Brain microvascular endothelial cell (primary cell): Measurements from ENCODE around the gene GYG2.
"Not testable (repeated sequence)": the region's sequence is repeated elsewhere in the genome, so short reads cannot be mapped to it uniquely, and the experiment has no call there.

ENCODE experiments used
- DNase-seq: peaks from one replicate; pipeline ENCODE4 v3.0.0-alpha.2; 2020
- H3K27ac ChIP-seq: fragments of 250-450 bp; sonication (Bioruptor Pico); 2 replicates; pipeline ENCODE4 v1.5.1; 2020; ENCODE audit warnings: mild to moderate bottlenecking, moderate library complexity
- H3K27me3 ChIP-seq: fragments of 250-450 bp; sonication (Bioruptor Pico); replicated peaks from 2 replicates; pipeline ENCODE4 v1.5.1; 2020; ENCODE audit warnings: mild to moderate bottlenecking
- H3K36me3 ChIP-seq: fragments of 250-450 bp; sonication (Bioruptor Pico); replicated peaks from 2 replicates; pipeline ENCODE4 v1.5.1; 2020; ENCODE audit warnings: mild to moderate bottlenecking
- H3K4me3 ChIP-seq: 2 replicates; pipeline ENCODE4 v1.5.1; 2011; ENCODE audit warnings: low read depth, mild to moderate bottlenecking, control low read depth, low read length, moderate library complexity
- in situ Hi-C: cut with HindIII; loops from 2 replicates; pipeline ENCODE4 v1.10.0; 2017; ENCODE audit warnings: low sequenced_read_pairs, low pct_ligation_motif_present
- TF ChIP-seq, protein P1 (sequence below): IDR thresholded peaks from 2 replicates; pipeline ENCODE4 v1.5.1; 2011; ENCODE audit warnings: low read depth, mild to moderate bottlenecking, moderate library complexity, low read length, control low read depth, inconsistent platforms; ENCODE audit errors: missing control alignments

Gene GYG2

DNA sequence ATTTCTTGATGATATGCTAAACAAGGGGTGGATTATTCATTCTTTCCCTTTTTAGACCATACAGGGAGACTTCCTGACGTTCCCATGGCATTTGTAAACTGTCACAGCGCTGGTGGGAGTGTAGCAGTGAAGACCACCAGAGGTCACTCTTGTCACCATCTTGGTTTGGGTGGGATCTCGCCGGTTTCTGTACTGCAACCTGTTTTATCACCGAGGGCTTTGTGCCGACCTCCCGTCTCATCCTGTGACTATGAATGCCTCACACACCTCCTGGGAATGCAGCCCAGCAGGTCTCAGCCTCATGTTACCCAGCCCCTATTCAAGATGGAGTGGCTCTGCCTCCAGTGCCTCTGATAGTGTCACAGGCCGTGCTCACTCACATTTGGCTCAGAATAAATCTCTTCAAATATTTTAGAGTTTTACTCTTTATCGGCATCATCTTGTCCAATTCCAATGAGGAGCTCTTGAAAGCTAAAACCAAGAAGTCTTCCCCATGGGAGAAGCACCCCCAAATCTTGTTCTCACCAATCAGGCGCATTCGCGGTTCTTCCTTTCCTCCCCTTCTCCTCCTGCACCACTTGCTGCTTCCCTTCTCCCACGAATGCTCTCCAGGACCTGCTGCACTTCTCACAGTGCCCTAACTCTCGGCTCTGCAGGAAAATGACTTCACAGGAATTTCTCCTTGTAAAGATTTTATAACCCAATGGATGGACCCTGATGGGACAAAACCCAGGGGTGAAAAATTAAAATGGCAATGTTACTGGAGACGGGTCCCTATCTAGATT, 61.2 kb downstream of the GYG2 start:
- H3K27ac ChIP-seq, DNase-seq, H3K27me3 ChIP-seq, in situ Hi-C loops, H3K36me3 ChIP-seq: not testable (repeated sequence)
- TF ChIP-seq, protein P1, sequence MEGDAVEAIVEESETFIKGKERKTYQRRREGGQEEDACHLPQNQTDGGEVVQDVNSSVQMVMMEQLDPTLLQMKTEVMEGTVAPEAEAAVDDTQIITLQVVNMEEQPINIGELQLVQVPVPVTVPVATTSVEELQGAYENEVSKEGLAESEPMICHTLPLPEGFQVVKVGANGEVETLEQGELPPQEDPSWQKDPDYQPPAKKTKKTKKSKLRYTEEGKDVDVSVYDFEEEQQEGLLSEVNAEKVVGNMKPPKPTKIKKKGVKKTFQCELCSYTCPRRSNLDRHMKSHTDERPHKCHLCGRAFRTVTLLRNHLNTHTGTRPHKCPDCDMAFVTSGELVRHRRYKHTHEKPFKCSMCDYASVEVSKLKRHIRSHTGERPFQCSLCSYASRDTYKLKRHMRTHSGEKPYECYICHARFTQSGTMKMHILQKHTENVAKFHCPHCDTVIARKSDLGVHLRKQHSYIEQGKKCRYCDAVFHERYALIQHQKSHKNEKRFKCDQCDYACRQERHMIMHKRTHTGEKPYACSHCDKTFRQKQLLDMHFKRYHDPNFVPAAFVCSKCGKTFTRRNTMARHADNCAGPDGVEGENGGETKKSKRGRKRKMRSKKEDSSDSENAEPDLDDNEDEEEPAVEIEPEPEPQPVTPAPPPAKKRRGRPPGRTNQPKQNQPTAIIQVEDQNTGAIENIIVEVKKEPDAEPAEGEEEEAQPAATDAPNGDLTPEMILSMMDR = peak; percentile 43
- H3K4me3 ChIP-seq = peak overlapping the region; percentile 46

GRCh38 chrX:2890536-2891460, 62.1 kb downstream of the GYG2 start:
- H3K36me3 ChIP-seq, in situ Hi-C loops, H3K27ac ChIP-seq, DNase-seq, H3K27me3 ChIP-seq, H3K4me3 ChIP-seq: not testable (repeated sequence)

DNA sequence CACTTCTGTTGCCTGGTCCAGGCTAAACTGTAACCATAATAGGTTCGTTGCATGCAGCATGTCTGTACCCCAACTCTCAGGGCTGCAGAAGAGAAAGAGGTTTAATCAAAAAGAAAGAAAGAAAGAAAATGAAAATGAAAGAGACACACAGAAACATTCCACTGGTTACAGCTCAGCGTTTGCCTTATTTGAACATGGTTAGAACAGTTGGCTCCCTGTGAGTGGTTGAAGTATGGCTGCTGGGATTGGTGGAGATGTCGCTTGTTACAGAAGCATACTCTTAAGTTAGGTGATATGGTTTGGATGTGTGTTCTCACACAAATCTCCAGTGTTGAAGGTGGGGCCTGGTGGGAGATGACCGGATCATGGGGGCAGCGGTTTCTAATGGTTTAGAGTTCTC, 64.1 kb downstream of the GYG2 start:
- Histone ChIP-seq H3K27me3 (no peaks in the 10 kb centered on the region), H3K27ac (no peak overlapping the region), H3K36me3 (no peaks in the 10 kb centered on the region), H3K4me3 (no peak overlapping the region)
- DNase-seq = no peak
- in situ Hi-C loops = no loop called here
- TF ChIP-seq, protein P1 = no peak

DNA sequence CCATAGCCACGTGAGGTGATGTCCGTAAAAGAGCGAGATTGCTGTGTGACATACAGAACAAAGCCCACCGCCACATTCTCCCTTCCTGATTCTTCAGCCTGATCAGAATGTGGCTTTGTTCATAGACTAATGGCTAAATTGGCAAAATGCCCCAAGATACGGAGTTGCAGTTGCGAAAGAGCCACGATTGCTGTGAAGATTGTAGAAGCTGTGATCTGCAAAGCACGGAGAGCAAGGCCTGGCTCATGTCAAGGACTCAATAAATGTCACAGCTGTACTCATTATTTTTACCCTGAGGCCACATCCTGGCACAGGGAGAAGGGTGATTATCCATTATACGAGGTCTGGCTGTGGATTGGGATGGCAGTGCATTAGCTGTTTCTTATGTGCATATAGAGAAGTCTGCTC, 66.2 kb downstream of the GYG2 start:
- no peak overlapping the region for H3K27ac ChIP-seq
- H3K4me3 ChIP-seq = no peak overlapping the region
- no peaks in the 10 kb centered on the region for H3K36me3 ChIP-seq
- H3K27me3 ChIP-seq = no peaks in the 10 kb centered on the region
- TF ChIP-seq, protein P1 = no peak
- no peak for DNase-seq
- in situ Hi-C loops = no loop called here

GRCh38 chrX:2897311-2897689, 68.6 kb downstream of the GYG2 start:
- TF ChIP-seq, protein P1 = no peak
- in situ Hi-C loops = no loop called here
- Histone ChIP-seq H3K36me3 (no peaks in the 10 kb centered on the region), H3K27ac (no peak overlapping the region), H3K27me3 (no peaks in the 10 kb centered on the region), H3K4me3 (no peak overlapping the region)
- no peak for DNase-seq

DNA sequence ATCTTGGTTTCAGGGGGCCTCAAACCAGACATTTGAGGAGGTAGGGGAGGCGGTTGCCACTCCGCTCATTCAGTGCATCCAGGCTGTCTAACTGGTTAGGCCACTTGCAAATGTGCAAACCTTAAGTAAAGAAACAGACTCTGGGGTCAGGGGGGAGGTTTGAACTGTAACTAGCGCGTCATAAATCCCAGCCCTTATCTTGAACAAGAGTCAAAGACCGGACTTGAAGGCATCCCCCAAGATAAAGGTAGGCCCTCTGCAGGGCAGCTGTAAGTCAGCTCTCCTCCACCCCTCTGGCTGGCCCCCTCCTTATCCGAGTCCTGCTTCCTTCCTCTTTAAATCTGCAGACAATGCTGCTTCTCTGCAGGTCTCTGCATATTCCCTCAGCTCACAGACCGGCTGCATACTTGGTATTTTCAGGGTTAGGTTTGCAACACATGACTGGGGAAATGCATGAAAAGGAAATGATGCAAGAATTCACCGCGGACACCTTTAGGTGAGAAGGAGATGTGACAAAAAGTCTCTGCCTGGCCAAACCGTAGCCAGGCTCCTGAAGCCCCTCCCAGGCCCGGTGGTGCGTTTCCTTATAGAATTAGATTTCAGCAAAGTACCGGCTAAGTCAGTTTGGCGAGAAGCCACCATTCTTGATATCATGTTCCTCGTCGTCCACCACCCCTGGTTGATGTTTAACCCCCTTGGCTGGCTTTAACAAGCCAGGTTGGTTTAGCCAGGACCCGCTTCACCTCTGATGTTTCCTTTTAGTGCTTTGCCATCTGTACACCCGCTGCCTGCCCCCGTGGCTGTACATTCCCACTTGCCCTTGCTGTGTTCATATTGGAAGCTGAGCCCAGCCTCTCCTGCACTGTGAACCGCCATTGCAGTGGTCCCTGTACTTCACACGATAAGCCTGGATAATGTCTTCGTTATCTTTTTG, 69.2 kb downstream of the GYG2 start:
- in situ Hi-C loops, DNase-seq, H3K4me3 ChIP-seq: not testable (repeated sequence)

More for the DNA sequence above, 69.2 kb downstream of the GYG2 start:
- H3K27ac ChIP-seq, H3K36me3 ChIP-seq, H3K27me3 ChIP-seq: not testable (repeated sequence)
